Choroid plexus epithelial cell (primary cell): Measurements from ENCODE around the gene YY1.

Source experiments
- DNase-seq: peaks from one replicate; pipeline ENCODE4 v3.0.0-alpha.2; 2010; ENCODE audit warnings: low read depth
- H3K4me3 ChIP-seq: 2 replicates; pipeline ENCODE4 v1.5.1; 2011; ENCODE audit warnings: low read depth, mild to moderate bottlenecking, control low read depth, low read length, moderate library complexity
- CTCF ChIP-seq: conservative IDR thresholded peaks from 2 replicates; pipeline ENCODE4 v1.5.1; 2011; ENCODE audit warnings: low read depth, mild to moderate bottlenecking, control low read depth, inconsistent platforms, low read length, moderate library complexity

YY1 gene

GRCh38 chr14:100250732-100251465 is 12.0 kb downstream of the YY1 start:
- no peak for TF ChIP-seq CTCF
- DNase-seq, result no peak
- no peak overlapping the region for H3K4me3 ChIP-seq

DNA sequence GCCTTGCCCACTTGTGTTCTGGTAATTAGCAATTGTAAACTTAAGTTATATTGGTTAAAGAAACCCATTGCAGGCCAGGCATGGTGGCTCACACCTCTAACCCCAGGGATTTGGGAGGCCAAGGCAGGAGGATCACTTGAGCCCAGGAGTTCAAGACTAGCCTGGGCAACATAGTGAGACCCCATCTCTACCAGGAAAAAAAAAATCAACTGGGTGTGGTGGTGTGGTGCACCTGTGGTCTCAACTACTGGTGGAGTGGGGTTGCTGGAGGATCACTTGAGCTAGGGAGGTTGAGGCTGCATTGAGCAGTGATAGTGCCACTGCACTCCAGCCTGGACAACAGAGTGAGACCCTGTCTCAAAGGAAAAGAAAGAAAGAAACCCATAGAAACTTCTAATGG is 13.7 kb downstream of the YY1 start:
- no peak for DNase-seq
- no peak overlapping the region for H3K4me3 ChIP-seq
- TF ChIP-seq CTCF, result no peak

DNA sequence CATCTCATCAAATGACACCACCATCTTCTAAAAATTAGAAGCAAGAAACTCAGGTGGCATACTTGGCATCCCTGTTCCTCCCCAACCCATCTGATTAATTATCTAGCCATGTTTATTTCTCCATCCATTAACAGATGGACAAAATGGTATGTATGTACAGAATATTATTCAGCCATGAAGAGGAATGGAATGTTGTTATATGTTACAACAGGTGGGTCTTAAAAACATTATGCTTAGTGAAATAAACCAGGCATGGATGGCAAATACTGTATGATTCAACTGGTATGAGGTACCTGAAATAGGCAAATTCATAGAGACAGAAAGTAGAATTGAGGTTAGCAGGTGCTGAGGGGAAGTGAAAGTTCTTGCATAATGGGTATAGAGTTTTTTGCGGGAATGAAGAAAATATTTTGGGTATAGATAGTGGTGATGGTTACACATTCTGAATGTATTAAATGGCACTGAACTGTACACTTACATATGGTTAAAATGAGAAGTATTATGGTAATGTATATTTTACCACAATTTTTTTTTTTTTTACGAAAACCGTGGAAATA is 17.5 kb downstream of the YY1 start:
- DNase-seq, result no peak
- TF ChIP-seq CTCF, result no peak

GRCh38 chr14:100261621-100262020 is 22.7 kb downstream of the YY1 start:
- no peak for TF ChIP-seq CTCF
- no peak overlapping the region for H3K4me3 ChIP-seq
- DNase-seq, result no peak

More for the DNA sequence above, 17.5 kb downstream of the YY1 start:
- H3K4me3 ChIP-seq, result no peak overlapping the region

GRCh38 chr14:100262545-100262944 is 23.6 kb downstream of the YY1 start:
- no peak for TF ChIP-seq CTCF
- DNase-seq, result no peak
- H3K4me3 ChIP-seq, result no peak overlapping the region

DNA sequence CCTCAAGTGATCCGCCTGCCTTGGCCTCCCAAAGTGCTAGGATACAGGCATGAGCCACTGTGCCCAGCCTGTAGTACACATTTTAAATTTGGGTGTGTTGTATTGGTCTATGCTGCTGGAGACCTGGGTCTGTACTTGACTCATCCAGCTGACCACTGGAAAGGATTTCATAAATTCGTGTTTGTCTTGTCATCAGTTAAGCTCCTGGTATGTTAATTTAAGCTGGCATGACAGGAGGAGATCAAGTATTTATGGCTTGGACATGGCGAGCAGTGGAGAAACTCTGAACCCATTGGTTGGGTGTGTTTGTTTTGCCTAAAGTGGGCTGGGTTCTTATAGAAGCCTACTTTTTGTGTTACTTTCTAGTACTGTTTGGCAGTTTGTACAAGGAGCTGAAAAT is 24.2 kb downstream of the YY1 start:
- DNase-seq, result no peak
- no peak for TF ChIP-seq CTCF
- H3K4me3 ChIP-seq, result no peak overlapping the region

DNA sequence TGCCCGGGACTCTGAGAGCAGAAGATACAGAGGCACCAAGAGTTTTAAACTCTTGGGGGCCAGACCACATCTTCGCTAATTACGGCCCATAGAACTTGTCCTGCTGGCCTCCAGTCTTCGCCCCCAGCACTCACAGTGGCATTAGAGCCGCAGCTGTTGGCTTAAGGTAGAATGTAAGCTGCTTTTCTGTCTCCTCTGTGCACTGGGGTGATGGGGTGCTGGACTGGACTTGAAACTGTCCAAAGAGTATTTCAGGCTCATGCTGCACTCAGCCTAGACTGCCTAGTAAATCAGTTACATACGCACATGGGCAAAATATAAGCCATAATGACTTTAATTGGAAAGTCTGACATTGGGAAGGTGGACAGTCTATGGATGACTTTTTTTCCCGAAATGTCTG is 29.0 kb downstream of the YY1 start:
- no peak overlapping the region for H3K4me3 ChIP-seq
- TF ChIP-seq CTCF, result no peak
- no peak for DNase-seq
